ENCODE data around the gene KCND2. TPM values are rescaled to one million over a fixed set of nuclear protein-coding genes. Genes with fewer than 3 reads are reported as not detected.

The KCND2 gene
- total and polyA plus RNA-seq, 2 of the 8 experiments (the other 6 are each of a cell fraction or from before 2014, with no cell fraction given): 4.6 to 7.7 TPM

DNA sequence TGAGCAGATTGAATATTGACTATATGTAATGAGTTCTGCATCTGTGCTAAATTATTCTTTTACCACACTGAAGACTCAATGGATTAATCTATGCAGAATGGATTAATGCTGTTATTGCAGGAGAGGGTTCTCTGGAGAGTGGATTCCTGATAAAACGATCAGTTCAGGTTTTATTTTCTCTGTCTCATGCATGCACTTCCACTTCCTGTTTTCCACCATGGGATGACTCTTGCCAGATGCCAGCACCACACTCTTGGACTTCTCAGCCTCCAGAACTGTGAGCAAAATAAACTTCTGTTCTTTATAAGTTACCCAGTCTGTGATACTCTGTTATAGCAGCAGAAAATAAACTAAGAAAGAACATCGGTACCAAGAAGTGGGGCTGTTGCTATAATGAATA lies 207.5 kb downstream of the KCND2 start:
- FAIRE-seq (no peak), DNase-seq (ENCODE audit: low read depth in 1 of 2, low spot score in 2 of 2) (no peak)
- Histone ChIP-seq H3K56ac (replicated peaks; ENCODE audit: insufficient read length, low read depth, low read length) (no peak overlapping the region), H3K79me1 (ENCODE audit: low read depth, low read length) (no peaks in the 10 kb centered on the region), H2BK120ac (replicated peaks; ENCODE audit: low read depth, low read length) (no peak overlapping the region), H2BK5ac (ENCODE audit: low read depth, low read length) (no peak overlapping the region), H3K23ac (ENCODE audit: insufficient read length) (no peak overlapping the region), H2BK12ac (ENCODE audit: low read depth, low read length) (no peak overlapping the region), H4K8ac (ENCODE audit: extremely low read depth, insufficient read depth, low read length) (no peak overlapping the region), H3K4me1 (replicated peaks in 1 of 4; ENCODE audit: control insufficient read depth in 3 of 4, insufficient read depth in 4 of 4, low read length in 3 of 4) (peaks cover 0 to 10% (median under 1%) of the 10 kb centered on the region in 4 experiments; a peak in 1 of 7 replicates), H3K9me3 (ENCODE audit: insufficient read depth in 2 of 2, low read depth in 1 of 2, low read length in 1 of 2) (no peaks in the 10 kb centered on the region), H3K9ac (replicated peaks in 1 of 4; ENCODE audit: extremely low read depth in 1 of 4, low read depth in 3 of 4, low read length in 3 of 4) (no peak overlapping the region), H2AK5ac (ENCODE audit: low read depth, low read length) (no peak overlapping the region), H2AFZ (ENCODE audit: low read length) (no peak overlapping the region), H3K4ac (replicated peaks; ENCODE audit: insufficient read length, low read depth, low read length) (no peak overlapping the region), H3K36me3 (ENCODE audit: control insufficient read depth in 2 of 4, insufficient read depth in 4 of 4, low read length in 3 of 4) (no peaks in the 10 kb centered on the region), H3K23me2 (ENCODE audit: low read depth, low read length) (no peaks in the 10 kb centered on the region), H3K27ac (ENCODE audit: low read depth, low read length) (no peak overlapping the region), H4K20me1 (replicated peaks in 1 of 2; ENCODE audit: control insufficient read depth in 1 of 2, insufficient read depth in 2 of 2, low read length in 2 of 2) (no peaks in the 10 kb centered on the region), H3K79me2 (ENCODE audit: control insufficient read depth in 1 of 2, insufficient read depth in 2 of 2, low read length in 2 of 2) (no peaks in the 10 kb centered on the region), H3K14ac (ENCODE audit: insufficient read length) (no peak overlapping the region), H2BK15ac (ENCODE audit: low read length) (no peak overlapping the region), H2BK20ac (ENCODE audit: low read length) (no peak overlapping the region), H3K4me2 (ENCODE audit: insufficient read depth in 1 of 2, low read depth in 2 of 2, low read length in 2 of 2) (no peak overlapping the region), H4K91ac (replicated peaks; ENCODE audit: insufficient read length, low read length) (no peak overlapping the region), H3K18ac (ENCODE audit: extremely low read depth, low read length) (no peak overlapping the region), H3K4me3 (ENCODE audit: extremely low read depth in 1 of 4, insufficient read depth in 2 of 4, low read depth in 3 of 4, low read length in 4 of 4) (no peak overlapping the region), H3K27me3 (replicated peaks in 1 of 4; ENCODE audit: control insufficient read depth in 3 of 4, extremely low read depth in 1 of 4, insufficient read depth in 3 of 4, low read length in 3 of 4) (no peaks in the 10 kb centered on the region), H4K5ac (ENCODE audit: insufficient read length, low read depth, low read length) (no peak overlapping the region)
- 94% methylated on average over 2 of the region's 2 CpGs; no CpG with 5 or more reads in 1 of the 2 experiments for WGBS, 2 experiments (ENCODE audit: extremely low coverage in 1 of 2, insufficient coverage in 1 of 2, insufficient read length in 1 of 2, insufficient replicate concordance in 2 of 2, low coverage in 1 of 2, low lambda C conversion rate in 2 of 2, missing lambda C conversion rate in 1 of 2)
- CTCF ChIA-PET (ENCODE audit: partially characterized antibody): no interaction called here
- POLR2A ChIA-PET (ENCODE audit: partially characterized antibody): no interaction called here
- TF ChIP-seq BCL11A (IDR thresholded peaks at IDR 0.05; ENCODE audit: low read depth in 2 of 2, low read length in 2 of 2): no peak
- no peak for TF ChIP-seq SIX5 (IDR thresholded peaks at IDR 0.05; ENCODE audit: low read depth, low read length)
- no peak for TF ChIP-seq TBP (IDR thresholded peaks at IDR 0.05; ENCODE audit: low read depth, low read length)
- TF ChIP-seq JUND (IDR thresholded peaks at IDR 0.05; ENCODE audit: low read length): no peak
- TF ChIP-seq, protein P1, sequence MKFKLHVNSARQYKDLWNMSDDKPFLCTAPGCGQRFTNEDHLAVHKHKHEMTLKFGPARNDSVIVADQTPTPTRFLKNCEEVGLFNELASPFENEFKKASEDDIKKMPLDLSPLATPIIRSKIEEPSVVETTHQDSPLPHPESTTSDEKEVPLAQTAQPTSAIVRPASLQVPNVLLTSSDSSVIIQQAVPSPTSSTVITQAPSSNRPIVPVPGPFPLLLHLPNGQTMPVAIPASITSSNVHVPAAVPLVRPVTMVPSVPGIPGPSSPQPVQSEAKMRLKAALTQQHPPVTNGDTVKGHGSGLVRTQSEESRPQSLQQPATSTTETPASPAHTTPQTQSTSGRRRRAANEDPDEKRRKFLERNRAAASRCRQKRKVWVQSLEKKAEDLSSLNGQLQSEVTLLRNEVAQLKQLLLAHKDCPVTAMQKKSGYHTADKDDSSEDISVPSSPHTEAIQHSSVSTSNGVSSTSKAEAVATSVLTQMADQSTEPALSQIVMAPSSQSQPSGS (IDR thresholded peaks at IDR 0.05; ENCODE audit: low read length): no peak
- TF ChIP-seq RFX5 (IDR thresholded peaks at IDR 0.05; ENCODE audit: borderline replicate concordance, low read depth, low read length): no peak
- TF ChIP-seq, protein P2, sequence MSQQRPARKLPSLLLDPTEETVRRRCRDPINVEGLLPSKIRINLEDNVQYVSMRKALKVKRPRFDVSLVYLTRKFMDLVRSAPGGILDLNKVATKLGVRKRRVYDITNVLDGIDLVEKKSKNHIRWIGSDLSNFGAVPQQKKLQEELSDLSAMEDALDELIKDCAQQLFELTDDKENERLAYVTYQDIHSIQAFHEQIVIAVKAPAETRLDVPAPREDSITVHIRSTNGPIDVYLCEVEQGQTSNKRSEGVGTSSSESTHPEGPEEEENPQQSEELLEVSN (IDR thresholded peaks at IDR 0.05): no peak
- no peak for TF ChIP-seq ASH2L (IDR thresholded peaks at IDR 0.05; ENCODE audit: low read length)
- TF ChIP-seq SP1 (IDR thresholded peaks at IDR 0.05; ENCODE audit: low read depth, low read length): no peak
- no peak for TF ChIP-seq TAF1 (IDR thresholded peaks at IDR 0.05; ENCODE audit: low read depth, low read length)
- no peak for TF ChIP-seq TCF12 (IDR thresholded peaks at IDR 0.05; ENCODE audit: low read depth, low read length)
- no peak for TF ChIP-seq KDM5A (IDR thresholded peaks at IDR 0.05; ENCODE audit: low read length)
- no peak for TF ChIP-seq CBX5 (IDR thresholded peaks at IDR 0.05; ENCODE audit: low read depth, low read length)
- TF ChIP-seq RXRA (IDR thresholded peaks at IDR 0.05; ENCODE audit: insufficient read depth, low read depth, low read length): no peak
